ENCODE results near the gene CD81. TPM values are rescaled to one million over a fixed set of nuclear protein-coding genes. Genes with fewer than 3 reads are reported as not detected.

CD81 gene
- total RNA-seq, 1 experiment from 2014 or later, result 296 TPM

DNA sequence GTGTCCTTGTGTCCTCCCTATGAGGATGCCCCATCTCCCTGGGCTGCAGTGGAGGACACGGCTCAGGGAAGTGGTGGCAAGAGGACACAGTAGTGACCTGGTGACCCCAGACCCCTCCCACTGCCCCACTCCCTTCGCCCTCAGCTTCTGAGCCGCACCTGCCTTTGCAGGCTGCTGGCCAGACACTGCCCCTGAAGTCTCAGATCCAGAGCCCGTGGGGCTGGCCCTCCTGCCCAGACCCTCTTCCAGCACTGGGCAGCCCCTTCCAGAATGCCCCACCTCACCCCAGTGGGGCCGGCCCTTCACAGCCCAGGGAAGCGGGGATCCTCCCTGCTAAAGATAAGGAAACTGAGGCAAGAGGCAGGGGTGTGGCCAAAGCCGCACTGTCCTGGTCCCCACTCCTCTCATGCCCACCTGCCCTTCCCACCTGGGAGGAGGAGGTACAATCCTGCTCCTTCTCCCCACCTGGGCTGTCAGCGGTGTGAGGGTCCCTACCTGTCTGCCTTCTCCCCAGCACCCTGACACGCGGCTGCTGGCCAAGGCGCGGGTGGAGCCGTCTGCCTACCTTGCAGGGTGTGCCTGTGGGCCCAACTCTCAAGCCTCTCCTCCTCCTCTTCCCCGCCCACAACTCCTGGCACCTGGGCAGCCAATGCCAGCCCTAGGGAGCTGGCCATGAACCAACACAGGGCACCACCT is 49.9 kb downstream of the CD81 start:
- H3K9me2 ChIP-seq (ENCODE audit: insufficient read depth), result no peaks in the 10 kb centered on the region
- DNase-seq (ENCODE audit: low read depth, low spot score) (no peak), ATAC-seq (no peak)
- POLR2A ChIA-PET, result no interaction called here
- no peak for TF ChIP-seq POLR2A (IDR thresholded peaks at IDR 0.05; ENCODE audit: borderline replicate concordance, extremely low read depth, insufficient read depth, insufficient read length)
- no peak for TF ChIP-seq SP1 (IDR thresholded peaks at IDR 0.05; ENCODE audit: low read depth)
- no peak for TF ChIP-seq JUND (IDR thresholded peaks at IDR 0.05)
- TF ChIP-seq YY1 (IDR thresholded peaks at IDR 0.05; ENCODE audit: extremely low read depth, insufficient replicate concordance, low read depth, low read length), result no peak
- TF ChIP-seq ELF1 (IDR thresholded peaks at IDR 0.05; ENCODE audit: borderline replicate concordance, low read depth), result no peak
- TF ChIP-seq, protein P1, sequence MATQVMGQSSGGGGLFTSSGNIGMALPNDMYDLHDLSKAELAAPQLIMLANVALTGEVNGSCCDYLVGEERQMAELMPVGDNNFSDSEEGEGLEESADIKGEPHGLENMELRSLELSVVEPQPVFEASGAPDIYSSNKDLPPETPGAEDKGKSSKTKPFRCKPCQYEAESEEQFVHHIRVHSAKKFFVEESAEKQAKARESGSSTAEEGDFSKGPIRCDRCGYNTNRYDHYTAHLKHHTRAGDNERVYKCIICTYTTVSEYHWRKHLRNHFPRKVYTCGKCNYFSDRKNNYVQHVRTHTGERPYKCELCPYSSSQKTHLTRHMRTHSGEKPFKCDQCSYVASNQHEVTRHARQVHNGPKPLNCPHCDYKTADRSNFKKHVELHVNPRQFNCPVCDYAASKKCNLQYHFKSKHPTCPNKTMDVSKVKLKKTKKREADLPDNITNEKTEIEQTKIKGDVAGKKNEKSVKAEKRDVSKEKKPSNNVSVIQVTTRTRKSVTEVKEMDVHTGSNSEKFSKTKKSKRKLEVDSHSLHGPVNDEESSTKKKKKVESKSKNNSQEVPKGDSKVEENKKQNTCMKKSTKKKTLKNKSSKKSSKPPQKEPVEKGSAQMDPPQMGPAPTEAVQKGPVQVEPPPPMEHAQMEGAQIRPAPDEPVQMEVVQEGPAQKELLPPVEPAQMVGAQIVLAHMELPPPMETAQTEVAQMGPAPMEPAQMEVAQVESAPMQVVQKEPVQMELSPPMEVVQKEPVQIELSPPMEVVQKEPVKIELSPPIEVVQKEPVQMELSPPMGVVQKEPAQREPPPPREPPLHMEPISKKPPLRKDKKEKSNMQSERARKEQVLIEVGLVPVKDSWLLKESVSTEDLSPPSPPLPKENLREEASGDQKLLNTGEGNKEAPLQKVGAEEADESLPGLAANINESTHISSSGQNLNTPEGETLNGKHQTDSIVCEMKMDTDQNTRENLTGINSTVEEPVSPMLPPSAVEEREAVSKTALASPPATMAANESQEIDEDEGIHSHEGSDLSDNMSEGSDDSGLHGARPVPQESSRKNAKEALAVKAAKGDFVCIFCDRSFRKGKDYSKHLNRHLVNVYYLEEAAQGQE (IDR thresholded peaks at IDR 0.05; ENCODE audit: low read depth), result no peak
- TF ChIP-seq SRF (IDR thresholded peaks at IDR 0.05; ENCODE audit: low read depth), result no peak
- no peak for TF ChIP-seq CEBPB (IDR thresholded peaks at IDR 0.05; ENCODE audit: low read depth)
- no peak for TF ChIP-seq ZFX (IDR thresholded peaks at IDR 0.05)
- no peak for TF ChIP-seq EZH2 (IDR thresholded peaks at IDR 0.05)
- no peak for TF ChIP-seq SIN3A (IDR thresholded peaks at IDR 0.05; ENCODE audit: low read depth)
- no peak for TF ChIP-seq ATF3 (IDR thresholded peaks at IDR 0.05)
- TF ChIP-seq RAD21 (IDR thresholded peaks at IDR 0.05; ENCODE audit: low read depth), result no peak
- no peak overlapping the region for H3K9ac ChIP-seq (ENCODE audit: low read length)
- no peak overlapping the region for H2AFZ ChIP-seq (ENCODE audit: low read depth, low read length, poor library complexity, severe bottlenecking)
- H4K20me1 ChIP-seq (ENCODE audit: insufficient read depth), result no peaks in the 10 kb centered on the region
- intact Hi-C loops (cut with micrococcal nuclease), result no loop called here
- no peaks in the 10 kb centered on the region for H3K79me2 ChIP-seq (ENCODE audit: insufficient read depth, low read length)
- H3K4me3 ChIP-seq (replicated peaks in 1 of 2; ENCODE audit: low read depth in 1 of 2, low read length in 2 of 2), result no peak overlapping the region
- BruUV-seq (replicated peaks), result no TSS peak
- no peaks in the 10 kb centered on the region for H3K4me1 ChIP-seq (ENCODE audit: control insufficient read depth in 1 of 2, insufficient read depth in 2 of 2, low read length in 2 of 2)
- H3K4me2 ChIP-seq (ENCODE audit: low read length), result no peak overlapping the region
- H3K9me3 ChIP-seq (ENCODE audit: control insufficient read depth in 1 of 2, insufficient read depth in 1 of 2, low read depth in 1 of 2, low read length in 2 of 2), result no peaks in the 10 kb centered on the region
- no peaks in the 10 kb centered on the region for H3K27me3 ChIP-seq (ENCODE audit: insufficient read depth, low read length)
- H3K27ac ChIP-seq (ENCODE audit: low read depth, low read length), result no peak overlapping the region
- no peaks in the 10 kb centered on the region for H3K36me3 ChIP-seq (ENCODE audit: control insufficient read depth in 1 of 2, insufficient read depth in 2 of 2, low read length in 2 of 2)
- CTCF ChIA-PET, result interaction anchor here (0.9 to 4.4 kb wide), 4 partner anchors 105 to 465 kb away, joined by 3 to 64 read pairs (median 4); no protein-coding TSS in a partner anchor
- RAD21 ChIA-PET (ENCODE audit: low non-redundant PET in 1 of 2, low total read pairs in 2 of 2, uncharacterized antibody in 2 of 2, unreplicated experiment in 2 of 2), result interaction anchor here (1.3 to 1.7 kb wide), 2 partner anchors 104 to 105 kb away, joined by 12 to 13 read pairs; no protein-coding TSS in a partner anchor

All from HCT116 (cell line).